Measurements from ENCODE around the gene KCTD20.

KCTD20 gene

DNA sequence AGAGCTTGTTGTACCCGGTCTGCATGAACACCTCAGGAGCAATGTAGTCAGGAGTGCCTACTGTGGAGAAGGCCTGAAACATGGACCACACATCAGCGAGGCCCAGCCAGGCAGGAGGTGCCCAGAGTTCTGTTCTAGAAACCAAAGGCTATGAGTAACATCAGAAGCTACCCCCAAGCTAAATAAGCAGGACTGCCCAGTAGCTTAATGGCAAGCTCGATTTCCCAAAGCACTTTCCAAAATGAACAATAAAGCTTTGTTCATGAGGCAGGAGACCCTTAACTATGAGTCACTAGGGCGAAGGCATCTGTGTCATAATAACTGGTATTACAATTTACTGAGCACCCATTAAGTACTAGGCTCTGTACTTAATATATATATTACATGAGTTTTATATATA is 57.1 kb downstream of the KCTD20 start:
- no peak for DNase-seq

DNA sequence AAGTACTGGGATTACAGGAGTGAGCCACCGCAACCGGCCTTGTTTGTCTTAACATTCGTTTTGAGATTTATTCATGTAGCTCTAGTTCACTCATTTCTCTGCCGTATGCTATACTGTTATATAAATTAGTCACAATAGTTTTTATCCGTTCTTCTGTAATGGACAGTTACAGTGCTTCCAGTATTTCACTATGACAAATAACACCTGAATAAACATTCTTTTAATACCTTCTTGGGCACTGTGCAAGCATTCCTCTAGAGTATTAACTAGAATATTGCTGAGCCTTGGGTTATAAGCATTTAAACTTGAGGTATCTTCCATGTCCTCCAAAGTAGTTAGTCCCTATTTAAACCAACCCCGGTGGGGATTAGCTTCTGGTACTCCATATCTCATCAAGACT is 58.9 kb downstream of the KCTD20 start:
- no peak for DNase-seq

- DNase-seq, result no peak
These were observed 61.4 kb downstream of the KCTD20 start for GRCh38 chr6:36504181-36504580.

DNA sequence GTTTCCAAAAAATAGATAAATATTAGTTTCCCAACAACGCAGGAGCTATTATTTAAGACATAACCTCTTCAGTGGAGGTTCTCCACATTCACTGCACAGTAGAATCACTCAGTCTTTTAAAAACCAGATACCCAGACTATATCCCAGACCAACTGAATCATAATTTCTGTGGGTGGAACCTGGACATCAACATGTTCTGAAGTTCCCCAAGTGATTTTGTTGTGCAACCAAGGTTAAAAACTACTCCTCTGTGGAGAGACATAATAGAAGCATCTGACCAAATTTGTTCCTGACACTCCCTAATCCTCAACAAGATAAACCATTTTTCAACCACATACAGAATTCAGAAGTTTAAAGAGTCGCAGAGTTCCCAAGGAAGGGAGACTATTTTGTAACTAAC is 62.2 kb downstream of the KCTD20 start:
- no peak for DNase-seq

DNA sequence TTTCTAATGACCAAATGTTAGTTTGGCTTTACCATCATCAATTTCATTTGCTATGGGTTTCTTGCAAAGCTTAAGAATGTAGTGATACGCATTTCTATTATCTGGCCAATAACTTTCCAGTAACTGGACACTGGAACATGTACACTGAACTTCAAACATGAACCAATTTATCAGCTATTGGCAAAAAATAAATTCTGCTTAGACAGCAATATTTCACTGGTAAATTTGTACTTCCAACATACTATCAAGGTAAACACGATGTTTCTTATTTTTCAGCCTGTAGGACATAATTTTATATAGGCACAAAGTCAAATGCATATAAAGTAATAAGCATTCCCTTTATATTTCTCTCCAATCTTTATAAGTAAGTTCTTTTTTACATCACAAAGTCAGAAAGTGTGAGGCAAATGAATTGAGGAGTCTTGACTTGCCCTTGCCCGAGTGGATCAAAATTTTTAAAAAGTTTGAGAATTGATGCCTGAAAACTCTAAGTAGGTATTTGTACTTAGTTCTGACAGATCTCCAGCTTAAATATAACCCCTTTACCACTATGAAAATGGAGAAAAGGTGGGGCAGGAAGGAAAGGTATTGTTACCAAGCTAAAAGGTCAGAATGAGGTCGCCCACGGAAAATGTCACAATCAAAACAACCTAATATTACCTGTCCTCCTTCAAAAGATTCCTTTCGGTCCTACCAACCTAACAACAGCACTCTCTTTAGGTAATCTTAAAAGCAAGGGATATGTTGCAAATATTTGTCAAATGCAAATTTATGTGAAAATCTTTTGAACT is 63.1 kb downstream of the KCTD20 start:
- no peak for DNase-seq

- DNase-seq, result no peak
These were observed 63.8 kb downstream of the KCTD20 start for GRCh38 chr6:36506611-36507010.

DNA sequence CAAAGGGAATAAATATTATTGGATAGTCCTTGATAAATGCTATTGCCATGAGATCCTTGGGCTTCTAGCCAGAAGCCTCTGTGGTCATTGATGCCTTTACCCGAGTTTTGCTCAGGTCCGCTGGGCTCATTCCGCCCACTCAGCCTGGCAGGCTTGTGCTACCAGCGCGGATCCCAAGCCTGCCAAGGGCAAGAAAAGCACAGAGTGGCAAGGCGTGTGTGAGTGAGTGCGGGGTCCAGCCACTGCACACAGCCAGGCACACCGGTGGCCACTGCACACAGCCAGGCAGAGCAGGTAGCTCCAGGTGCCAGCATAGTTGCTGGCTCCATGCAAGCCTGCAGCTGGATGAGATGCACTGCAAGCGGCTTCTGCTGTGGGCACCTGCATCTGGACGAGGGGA is 65.7 kb downstream of the KCTD20 start:
- no peak for DNase-seq

DNA sequence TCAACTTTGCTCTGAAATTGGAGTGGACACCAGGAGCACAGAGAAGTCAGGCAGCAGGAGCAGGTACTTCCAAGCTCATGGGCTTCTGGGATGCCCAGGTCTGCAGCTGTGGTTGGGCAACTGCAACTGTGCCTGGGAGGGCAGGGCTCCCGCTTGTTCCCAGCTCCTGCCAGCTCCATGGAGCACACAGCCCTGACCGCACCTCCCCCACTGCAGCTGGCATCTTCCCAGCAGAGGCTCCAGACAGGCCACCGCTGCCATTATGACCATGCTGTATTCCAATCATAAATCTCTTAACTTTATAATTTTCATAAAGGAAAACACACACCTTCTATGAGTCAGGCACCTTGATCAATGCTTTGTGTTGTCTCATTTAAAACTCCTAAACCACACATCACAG is 67.6 kb downstream of the KCTD20 start:
- no peak for DNase-seq

- no peak for DNase-seq
These were observed 72.0 kb downstream of the KCTD20 start for GRCh38 chr6:36514554-36515456.

- DNase-seq, result no peak
These were observed 73.0 kb downstream of the KCTD20 start for GRCh38 chr6:36515844-36516243.

GRCh38 chr6:36516559-36516958 is 73.8 kb downstream of the KCTD20 start:
- no peak for DNase-seq

DNA sequence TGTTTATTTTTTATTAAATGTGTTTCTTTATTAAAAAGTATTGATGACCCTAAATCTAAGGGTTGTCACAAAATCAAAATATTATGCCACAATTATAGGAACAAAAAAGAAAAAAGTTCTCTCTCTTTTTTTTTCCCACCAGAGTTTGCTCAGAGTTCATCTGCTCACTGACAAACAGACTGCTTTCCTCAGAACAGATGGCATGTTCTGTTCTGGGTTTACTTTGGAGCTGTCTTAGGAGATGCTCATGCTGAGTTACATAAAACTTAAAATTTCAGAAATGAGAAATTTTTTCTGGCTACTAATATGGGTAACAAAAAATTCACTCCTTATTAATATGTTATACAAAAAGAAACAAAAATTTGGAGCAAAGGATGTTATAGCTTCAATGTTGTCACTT is 74.2 kb downstream of the KCTD20 start:
- DNase-seq, result no peak

GRCh38 chr6:36517408-36517807 is 74.6 kb downstream of the KCTD20 start:
- DNase-seq, result no peak

DNA sequence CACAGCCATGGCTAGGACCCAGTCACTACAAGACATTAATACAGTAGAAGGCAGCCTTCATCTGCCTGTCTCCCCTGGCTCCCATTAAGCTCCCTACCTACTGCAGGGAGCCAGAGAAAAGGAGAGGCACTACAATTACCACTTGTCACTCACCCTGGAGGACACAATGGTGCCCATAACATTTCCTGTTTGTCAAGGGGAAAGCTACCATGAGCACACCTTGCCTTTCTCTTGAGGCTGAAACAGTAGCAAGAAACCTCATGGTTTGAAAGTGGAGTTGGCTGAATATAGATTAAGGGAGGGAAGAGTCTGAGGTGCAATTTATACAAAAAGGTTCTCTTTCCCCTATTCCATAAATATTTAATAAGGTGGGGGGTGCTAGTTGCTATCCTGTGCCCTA is 76.6 kb downstream of the KCTD20 start:
- DNase-seq, result no peak

GRCh38 chr6:36523451-36523850 is 80.7 kb downstream of the KCTD20 start:
- no peak for DNase-seq

- DNase-seq, result no peak
These were observed 81.2 kb downstream of the KCTD20 start for GRCh38 chr6:36523936-36524499.

DNA sequence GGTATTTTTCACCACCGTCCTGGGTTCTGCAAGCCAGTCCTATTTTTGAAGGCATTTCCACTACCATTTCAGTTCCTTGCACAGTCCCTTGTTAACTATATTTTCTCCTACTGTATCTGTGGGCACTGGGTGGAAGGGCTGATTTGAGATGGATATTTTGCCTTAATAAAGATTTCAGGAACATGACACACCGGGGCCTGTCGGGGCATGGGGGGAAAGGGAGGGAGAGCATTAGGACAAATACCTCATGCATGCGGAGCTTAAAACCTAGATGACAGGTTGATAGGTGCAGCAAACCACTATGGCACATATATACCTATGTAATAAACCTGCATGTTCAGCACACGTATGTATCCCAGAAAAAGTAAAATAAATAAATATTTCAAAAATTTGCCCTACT is 82.1 kb downstream of the KCTD20 start:
- DNase-seq, result no peak

DNA sequence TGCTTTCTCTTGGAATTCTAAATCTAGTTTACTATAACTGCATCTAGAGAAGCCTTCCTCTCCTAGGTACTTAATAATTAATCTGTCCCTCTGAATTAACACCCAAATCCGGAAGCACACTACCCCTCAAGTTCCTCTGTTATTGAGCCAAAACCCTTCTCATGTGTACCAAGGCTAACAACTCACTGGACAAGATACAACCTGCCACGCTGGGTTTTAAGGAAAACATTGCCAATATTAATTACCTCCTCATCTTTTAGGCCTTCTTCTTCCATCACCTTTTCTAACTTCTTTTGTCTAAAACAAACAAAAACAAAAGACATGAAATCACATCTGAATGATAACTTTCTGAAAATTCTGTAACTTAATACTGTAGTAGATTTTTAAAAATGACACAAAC is 82.5 kb downstream of the KCTD20 start:
- DNase-seq, result no peak

GRCh38 chr6:36526066-36526465 is 83.3 kb downstream of the KCTD20 start:
- no peak for DNase-seq

DNA sequence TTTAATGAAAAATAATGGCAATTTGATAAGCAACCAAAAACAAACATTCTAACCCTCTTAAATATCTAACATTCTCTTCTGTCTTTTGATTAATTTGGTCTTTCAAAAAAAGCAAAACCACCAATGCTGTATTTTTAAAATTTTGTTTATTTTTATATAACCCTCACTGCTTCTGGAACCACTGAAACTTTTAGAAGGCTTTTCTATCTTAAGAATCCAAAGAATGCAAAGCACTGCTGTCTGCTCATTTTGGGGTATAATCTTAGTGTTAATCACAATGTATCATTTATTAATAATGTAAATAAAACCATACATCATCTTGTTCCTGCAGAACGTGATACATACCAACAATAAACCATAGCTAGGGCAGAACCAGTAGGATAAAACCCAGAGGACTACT is 90.5 kb downstream of the KCTD20 start:
- no peak for DNase-seq

- no peak for DNase-seq
These were observed 94.2 kb downstream of the KCTD20 start for GRCh38 chr6:36536873-36537547.

DNA sequence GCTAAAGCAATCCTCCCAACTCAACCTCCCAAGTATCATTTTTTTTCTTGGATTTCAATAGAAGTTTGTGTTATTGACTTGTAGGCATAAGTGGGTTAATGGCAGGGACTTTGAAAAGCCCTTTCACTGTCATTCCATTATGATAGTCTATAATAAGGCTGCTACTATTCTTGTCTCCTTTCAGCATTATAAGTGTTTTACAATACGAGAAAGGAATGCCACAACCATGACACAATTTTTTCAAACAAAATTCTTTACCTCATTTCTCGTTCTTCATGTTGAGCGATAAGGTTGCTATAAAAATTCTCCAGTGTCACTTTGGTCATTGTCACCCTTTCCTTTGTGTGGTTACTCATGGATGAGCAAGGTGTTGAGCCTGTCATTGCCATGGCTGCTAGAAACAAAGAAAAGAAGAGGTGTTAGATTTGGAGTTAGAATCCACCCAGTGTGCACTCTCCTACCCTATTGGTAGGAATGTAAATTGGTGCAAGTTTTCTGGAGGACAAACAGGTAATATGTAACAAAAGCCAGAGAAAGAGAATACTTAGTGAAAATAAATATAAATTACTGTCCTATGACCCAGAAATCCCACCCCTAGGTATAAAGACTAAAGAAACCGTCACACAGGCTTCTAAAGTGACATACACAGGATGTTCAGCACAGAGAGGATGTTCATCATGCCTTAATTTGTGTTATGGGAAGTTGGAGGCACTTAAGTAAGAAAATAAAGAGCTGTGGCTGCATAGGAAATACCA is 97.2 kb downstream of the KCTD20 start:
- no peak for DNase-seq
